Sigmoid colon (tissue), 7 donors: ENCODE data around the gene PGLYRP1. TPM values are rescaled to one million over a fixed set of nuclear protein-coding genes. Genes with fewer than 3 reads are reported as not detected.

Source experiments
- DNase-seq: peaks from one replicate; pipeline ENCODE4 v3.0.0-alpha.2; 2019
- H3K27ac ChIP-seq, 4 donors: fragments of 200-600 bp; sonication (generic); one replicate each; pipeline ENCODE4 v1.5.1; 2016 to 2019; ENCODE audit warnings: mild to moderate bottlenecking in 1 of 4
- H3K27me3 ChIP-seq, 3 donors: fragments of 200-600 bp; sonication (generic); one replicate each; pipeline ENCODE4 v1.5.1; 2019; ENCODE audit warnings: mild to moderate bottlenecking in 1 of 3
- H3K36me3 ChIP-seq, 4 donors: fragments of 200-600 bp; sonication (generic); one replicate each; pipeline ENCODE4 v1.5.1; 2016 to 2019
- H3K4me1 ChIP-seq, 4 donors: fragments of 200-600 bp; sonication (generic); one replicate each; pipeline ENCODE4 v1.5.1; 2017 to 2019
- H3K4me3 ChIP-seq, 4 donors: fragments of 200-600 bp; sonication (generic); one replicate each; pipeline ENCODE4 v1.5.1; 2017 to 2019; ENCODE audit warnings: mild to moderate bottlenecking in 2 of 4, moderate library complexity in 1 of 4
- H3K9me3 ChIP-seq, 4 donors: fragments of 200-600 bp in 3 of 4; sonication (generic) in 3 of 4; one replicate each; pipeline versions ENCODE4 v1.5.1 to v1.6.1; 2013 to 2019
- CTCF ChIP-seq, 4 experiments: fragments of 450-650 bp in 3 of 4; fragments of 200-600 bp in 1 of 4; IDR thresholded peaks; one replicate each; pipeline ENCODE4 v1.5.1; 2016 to 2019; ENCODE audit warnings: antibody characterized with exemption in 4 of 4, mild to moderate bottlenecking in 3 of 4, moderate library complexity in 2 of 4
- EP300 ChIP-seq, 4 donors: sonication (generic); formaldehyde crosslinking; IDR thresholded peaks; one replicate each; pipeline ENCODE4 v1.6.1; 2017; ENCODE audit warnings: antibody characterized with exemption in 4 of 4
- POLR2A ChIP-seq, 2 donors: fragments of 450-650 bp; IDR thresholded peaks; one replicate each; pipeline ENCODE4 v1.6.1; 2016; ENCODE audit warnings: antibody characterized with exemption in 2 of 2, mild to moderate bottlenecking in 2 of 2, moderate library complexity in 2 of 2
- POLR2AphosphoS5 ChIP-seq, 4 donors: sonication (generic); formaldehyde crosslinking; IDR thresholded peaks; one replicate each; pipeline ENCODE4 v1.6.1; 2017; ENCODE audit warnings: antibody characterized with exemption in 4 of 4
- WGBS, 2 donors: extraction: QIAGEN DNeasy Blood & Tissue Kit; methylation state at CpG; one replicate each; pipeline ENCODE4 v1.1.7; 2013; 5-methylcytosine and 5-hydroxymethylcytosine counted together
- intact Hi-C: fragments of 100-400 bp; cut with DNase I; formaldehyde crosslinking; loops from one replicate; pipeline ENCODE4 v1.15.1; 2023
- polyA plus RNA-seq, 3 donors: library from polyadenylated mRNA; stranded (reverse); fragments of 200-250 nt; gene quantifications; one replicate each; pipeline ENCODE4 v1.2.3, GENCODE V29; 2013
- total RNA-seq, 4 donors: library from RNA; depleted of rRNA; stranded (reverse); fragments of >200 nt; gene quantifications; one replicate each; pipeline ENCODE4 v1.1.0, GENCODE V29; 2016
- donor health status: healthy with polysubstance abuse.
- donor health status: Bipolar disorder and iron deficiency.
- donor health status: healthy.

The PGLYRP1 gene
- total RNA-seq (not detected), polyA plus RNA-seq (under 1 TPM in 1 of 3 donors, not detected in 2; 0.12 TPM)

- intact Hi-C loops = no loop called here
- WGBS, 2 donors = 24 to 37% methylated on average over 47 of the region's 47 CpGs
- Histone ChIP-seq H3K27ac (no peak within 1 kb of the TSS), H3K27me3 (peaks cover 11 to 55% (median 35%) of the 10 kb centered on the region in 3 donors), H3K4me1 (no peaks in the 10 kb centered on the region), H3K4me3 (no peak within 1 kb of the TSS), H3K9me3 (no peaks in the 10 kb centered on the region), H3K36me3 (no peaks in the 10 kb centered on the region)
- peak; percentile 65 for DNase-seq
- TF ChIP-seq CTCF (IDR thresholded peaks at IDR 0.05) (no peak), EP300 (IDR thresholded peaks at IDR 0.05) (no peak), POLR2AphosphoS5 (IDR thresholded peaks at IDR 0.05) (no peak), POLR2A (IDR thresholded peaks at IDR 0.05) (no peak)
These were observed at the start of gene PGLYRP1 for GRCh38 chr19:46022431-46023310. TSS of gene PGLYRP1 (minus strand) at chr19:46023053. CDS start at chr19:46023021, 32 bp downstream.

GRCh38 chr19:46069806-46070341, 47.0 kb upstream of the PGLYRP1 start:
- Histone ChIP-seq H3K36me3 (no peaks in the 10 kb centered on the region), H3K27ac (no peak overlapping the region), H3K4me3 (no peak overlapping the region), H3K27me3 (peaks cover 0 to 38% (median 24%) of the 10 kb centered on the region in 3 donors), H3K9me3 (no peaks in the 10 kb centered on the region), H3K4me1 (no peaks in the 10 kb centered on the region)
- WGBS, 2 donors = 13 to 48% methylated on average over 6 of the region's 6 CpGs
- TF ChIP-seq EP300 (IDR thresholded peaks at IDR 0.05) = no peak
- TF ChIP-seq CTCF (IDR thresholded peaks at IDR 0.05) = no peak
- no peak for TF ChIP-seq POLR2A (IDR thresholded peaks at IDR 0.05)
- no peak for TF ChIP-seq POLR2AphosphoS5 (IDR thresholded peaks at IDR 0.05)
- intact Hi-C loops = no loop called here
- no peak for DNase-seq

GRCh38 chr19:46068345-46069258, 45.7 kb upstream of the PGLYRP1 start:
- DNase-seq = no peak
- H3K4me3 ChIP-seq = no peak overlapping the region
- no peaks in the 10 kb centered on the region for H3K4me1 ChIP-seq
- H3K9me3 ChIP-seq = no peaks in the 10 kb centered on the region
- no peaks in the 10 kb centered on the region for H3K36me3 ChIP-seq
- TF ChIP-seq POLR2A (IDR thresholded peaks at IDR 0.05) (no peak), EP300 (IDR thresholded peaks at IDR 0.05) (no peak), POLR2AphosphoS5 (IDR thresholded peaks at IDR 0.05) (no peak), CTCF (IDR thresholded peaks at IDR 0.05) (no peak)
- WGBS, 2 donors = 28 to 46% methylated on average over 12 of the region's 12 CpGs
- peaks cover 0 to 32% (median 18%) of the 10 kb centered on the region in 3 donors for H3K27me3 ChIP-seq
- intact Hi-C loops = no loop called here
- no peak overlapping the region for H3K27ac ChIP-seq

- Histone ChIP-seq H3K27ac (no peak overlapping the region), H3K27me3 (peaks cover 0 to 32% (median 18%) of the 10 kb centered on the region in 3 donors), H3K4me1 (no peaks in the 10 kb centered on the region), H3K4me3 (no peak overlapping the region), H3K36me3 (no peaks in the 10 kb centered on the region), H3K9me3 (no peaks in the 10 kb centered on the region)
- TF ChIP-seq POLR2AphosphoS5 (IDR thresholded peaks at IDR 0.05) (no peak), POLR2A (IDR thresholded peaks at IDR 0.05) (no peak), EP300 (IDR thresholded peaks at IDR 0.05) (no peak), CTCF (IDR thresholded peaks at IDR 0.05) (no peak)
- intact Hi-C loops = no loop called here
- no peak for DNase-seq
- 87 to 93% methylated on average over 1 of the region's 1 CpG for WGBS, 2 donors
These were observed 44.8 kb upstream of the PGLYRP1 start for GRCh38 chr19:46067691-46068090.
